Limb (tissue), 2 donors: Measurements from ENCODE around the gene FLT1.

Experiments used
- DNase-seq, 2 donors: peaks; one replicate each; pipeline ENCODE4 v3.0.0-alpha.2; 2016; ENCODE audit errors: extremely low spot score in 2 of 2

FLT1 gene

GRCh38 chr13:28432816-28433560 is 61.9 kb downstream of the FLT1 start:
- DNase-seq = no peak

- no peak for DNase-seq
These were observed 65.1 kb downstream of the FLT1 start for GRCh38 chr13:28429685-28430290.

- DNase-seq = no peak
These were observed 65.8 kb downstream of the FLT1 start for GRCh38 chr13:28429096-28429495.

- DNase-seq = no peak
These were observed 68.5 kb downstream of the FLT1 start for GRCh38 chr13:28426381-28426780.

- no peak for DNase-seq
These were observed 69.1 kb downstream of the FLT1 start for GRCh38 chr13:28425793-28426192.

GRCh38 chr13:28424541-28424940 is 70.4 kb downstream of the FLT1 start:
- DNase-seq = no peak

GRCh38 chr13:28423010-28423409 is 71.9 kb downstream of the FLT1 start:
- no peak for DNase-seq

GRCh38 chr13:28421676-28422410 is 73.1 kb downstream of the FLT1 start:
- DNase-seq = no peak

- no peak for DNase-seq
These were observed 74.2 kb downstream of the FLT1 start for GRCh38 chr13:28420704-28421103.

- no peak for DNase-seq
These were observed 78.9 kb downstream of the FLT1 start for GRCh38 chr13:28415994-28416421.

GRCh38 chr13:28413999-28414398 is 80.9 kb downstream of the FLT1 start:
- no peak for DNase-seq

GRCh38 chr13:28412981-28413380 is 81.9 kb downstream of the FLT1 start:
- DNase-seq = no peak

GRCh38 chr13:28411831-28412353 is 83.0 kb downstream of the FLT1 start:
- no peak for DNase-seq

- DNase-seq = no peak
These were observed 84.8 kb downstream of the FLT1 start for GRCh38 chr13:28410096-28410495.

GRCh38 chr13:28409648-28410047 is 85.3 kb downstream of the FLT1 start:
- no peak for DNase-seq

- DNase-seq = no peak
These were observed 86.1 kb downstream of the FLT1 start for GRCh38 chr13:28408863-28409262.

- DNase-seq = peak in 1 of 2 donors; percentile 31
These were observed 86.6 kb downstream of the FLT1 start for GRCh38 chr13:28408235-28408848.

GRCh38 chr13:28406733-28407266 is 88.1 kb downstream of the FLT1 start:
- DNase-seq = no peak

GRCh38 chr13:28402057-28402381 is 92.9 kb downstream of the FLT1 start:
- DNase-seq = no peak

GRCh38 chr13:28401303-28402056 is 93.4 kb downstream of the FLT1 start:
- DNase-seq = no peak

- DNase-seq = no peak
These were observed 98.9 kb downstream of the FLT1 start for GRCh38 chr13:28396053-28396452.
